Sigmoid colon (tissue), 7 donors: Measurements from ENCODE around the gene CCL4L2. TPM values are rescaled to one million over a fixed set of nuclear protein-coding genes. Genes with fewer than 3 reads are reported as not detected.
"Not testable (repeated sequence)": the region's sequence is repeated elsewhere in the genome, so short reads cannot be mapped to it uniquely, and the experiment has no call there.

Experiments used
- DNase-seq: peaks from one replicate; pipeline ENCODE4 v3.0.0-alpha.2; 2019
- H3K27ac ChIP-seq, 4 donors: fragments of 200-600 bp; sonication (generic); one replicate each; pipeline ENCODE4 v1.5.1; 2016 to 2019; ENCODE audit warnings: mild to moderate bottlenecking in 1 of 4
- H3K27me3 ChIP-seq, 3 donors: fragments of 200-600 bp; sonication (generic); one replicate each; pipeline ENCODE4 v1.5.1; 2019; ENCODE audit warnings: mild to moderate bottlenecking in 1 of 3
- H3K36me3 ChIP-seq, 4 donors: fragments of 200-600 bp; sonication (generic); one replicate each; pipeline ENCODE4 v1.5.1; 2016 to 2019
- H3K4me1 ChIP-seq, 4 donors: fragments of 200-600 bp; sonication (generic); one replicate each; pipeline ENCODE4 v1.5.1; 2017 to 2019
- H3K4me3 ChIP-seq, 4 donors: fragments of 200-600 bp; sonication (generic); one replicate each; pipeline ENCODE4 v1.5.1; 2017 to 2019; ENCODE audit warnings: mild to moderate bottlenecking in 2 of 4, moderate library complexity in 1 of 4
- H3K9me3 ChIP-seq, 4 donors: fragments of 200-600 bp in 3 of 4; sonication (generic) in 3 of 4; one replicate each; pipeline versions ENCODE4 v1.5.1 to v1.6.1; 2013 to 2019
- CTCF ChIP-seq, 4 experiments: fragments of 450-650 bp in 3 of 4; fragments of 200-600 bp in 1 of 4; IDR thresholded peaks; one replicate each; pipeline ENCODE4 v1.5.1; 2016 to 2019; ENCODE audit warnings: antibody characterized with exemption in 4 of 4, mild to moderate bottlenecking in 3 of 4, moderate library complexity in 2 of 4
- EP300 ChIP-seq, 4 donors: sonication (generic); formaldehyde crosslinking; IDR thresholded peaks; one replicate each; pipeline ENCODE4 v1.6.1; 2017; ENCODE audit warnings: antibody characterized with exemption in 4 of 4
- POLR2A ChIP-seq, 2 donors: fragments of 450-650 bp; IDR thresholded peaks; one replicate each; pipeline ENCODE4 v1.6.1; 2016; ENCODE audit warnings: antibody characterized with exemption in 2 of 2, mild to moderate bottlenecking in 2 of 2, moderate library complexity in 2 of 2
- POLR2AphosphoS5 ChIP-seq, 4 donors: sonication (generic); formaldehyde crosslinking; IDR thresholded peaks; one replicate each; pipeline ENCODE4 v1.6.1; 2017; ENCODE audit warnings: antibody characterized with exemption in 4 of 4
- WGBS, 2 donors: extraction: QIAGEN DNeasy Blood & Tissue Kit; methylation state at CpG; one replicate each; pipeline ENCODE4 v1.1.7; 2013; 5-methylcytosine and 5-hydroxymethylcytosine counted together
- intact Hi-C: fragments of 100-400 bp; cut with DNase I; formaldehyde crosslinking; loops from one replicate; pipeline ENCODE4 v1.15.1; 2023
- polyA plus RNA-seq, 3 donors: library from polyadenylated mRNA; stranded (reverse); fragments of 200-250 nt; gene quantifications; one replicate each; pipeline ENCODE4 v1.2.3, GENCODE V29; 2013
- total RNA-seq, 4 donors: library from RNA; depleted of rRNA; stranded (reverse); fragments of >200 nt; gene quantifications; one replicate each; pipeline ENCODE4 v1.1.0, GENCODE V29; 2016
- donor health status: healthy with polysubstance abuse.
- donor health status: Bipolar disorder and iron deficiency.
- donor health status: healthy.

The CCL4L2 gene
- total RNA-seq: 1 to 10 TPM in 1 of 4 donors, not detected in 3; 1.8 TPM
- polyA plus RNA-seq: 10 to 100 TPM in 1 of 3 donors, 1 to 10 TPM in 1, under 1 TPM in 1; 0.58 to 11.3 (median 6.0) TPM

- WGBS, 2 donors: 51 to 84% methylated on average over 7 of the region's 7 CpGs
- H3K4me1 ChIP-seq, DNase-seq, H3K4me3 ChIP-seq, H3K27me3 ChIP-seq, H3K9me3 ChIP-seq, intact Hi-C loops, H3K27ac ChIP-seq, H3K36me3 ChIP-seq: not testable (repeated sequence)
Observed at GRCh38 chr17:36210439-36211211, at the start of gene CCL4L2. Gene CCL4L2 (plus strand): TSS chr17:36211063.

- H3K27me3 ChIP-seq, intact Hi-C loops: not testable (repeated sequence)
Observed at GRCh38 chr17:36168836-36169235, 42.0 kb upstream of the CCL4L2 start.

GRCh38 chr17:36176536-36176935, 34.3 kb upstream of the CCL4L2 start, which contains the start of gene TBC1D3B:
Gene TBC1D3B (minus strand): TSS chr17:36176636. CDS start chr17:36175050, 1,586 bp downstream.
- H3K27me3 ChIP-seq, H3K9me3 ChIP-seq, H3K27ac ChIP-seq, H3K4me3 ChIP-seq, intact Hi-C loops, H3K36me3 ChIP-seq, DNase-seq, H3K4me1 ChIP-seq: not testable (repeated sequence)
- no CpG with 5 or more reads among the region's 11 CpGs for WGBS, 2 donors

More at GRCh38 chr17:36168836-36169235, 42.0 kb upstream of the CCL4L2 start:
- not testable (repeated sequence) for DNase-seq, H3K36me3 ChIP-seq, H3K27ac ChIP-seq, H3K4me1 ChIP-seq, H3K9me3 ChIP-seq, H3K4me3 ChIP-seq
- 48 to 63% methylated on average over 4 to 6 of the region's 8 CpGs for WGBS, 2 donors

- intact Hi-C loops: not testable (repeated sequence)
Observed at GRCh38 chr17:36181446-36182175, 29.3 kb upstream of the CCL4L2 start.

GRCh38 chr17:36182176-36183000, 28.5 kb upstream of the CCL4L2 start:
- TF ChIP-seq POLR2A (IDR thresholded peaks at IDR 0.05): no peak
- TF ChIP-seq EP300 (IDR thresholded peaks at IDR 0.05): no peak
- TF ChIP-seq CTCF (IDR thresholded peaks at IDR 0.05): no peak
- TF ChIP-seq POLR2AphosphoS5 (IDR thresholded peaks at IDR 0.05): no peak
- Histone ChIP-seq H3K4me3 (peak overlapping the region; percentile 36 to 63 (median 52)), H3K36me3 (no peaks in the 10 kb centered on the region), H3K9me3 (no peaks in the 10 kb centered on the region), H3K27me3 (peaks cover 0 to 30% (median 29%) of the 10 kb centered on the region in 3 donors), H3K27ac (peak overlapping the region; percentile 5 to 73 (median 44)), H3K4me1 (peaks cover 0 to 30% (median 15%) of the 10 kb centered on the region in 4 donors)
- intact Hi-C loops: no loop called here
- 21 to 42% methylated on average over 48 of the region's 48 CpGs for WGBS, 2 donors
- DNase-seq: no peak

More at GRCh38 chr17:36181446-36182175, 29.3 kb upstream of the CCL4L2 start:
- peaks cover 0 to 26% (median 15%) of the 10 kb centered on the region in 4 donors for H3K4me1 ChIP-seq
- H3K4me3 ChIP-seq, H3K9me3 ChIP-seq, H3K36me3 ChIP-seq, DNase-seq, H3K27ac ChIP-seq: not testable (repeated sequence)
- H3K27me3 ChIP-seq: peaks cover 0 to 30% (median 29%) of the 10 kb centered on the region in 3 donors
- 89 to 91% methylated on average over 6 of the region's 6 CpGs for WGBS, 2 donors

- intact Hi-C loops: no loop called here
- H3K27me3 ChIP-seq: peaks cover 0 to 30% (median 29%) of the 10 kb centered on the region in 3 donors
- H3K4me3 ChIP-seq: peak overlapping the region; percentile 36 to 63 (median 52)
- H3K9me3 ChIP-seq: no peaks in the 10 kb centered on the region
- no peaks in the 10 kb centered on the region for H3K36me3 ChIP-seq
- WGBS, 2 donors: 1 to 5% methylated on average over 76 of the region's 76 CpGs
- H3K27ac ChIP-seq: peak overlapping the region; percentile 5 to 73 (median 44)
- peaks cover 0 to 30% (median 15%) of the 10 kb centered on the region in 4 donors for H3K4me1 ChIP-seq
- no peak for TF ChIP-seq POLR2A (IDR thresholded peaks at IDR 0.05)
- no peak for TF ChIP-seq CTCF (IDR thresholded peaks at IDR 0.05)
- no peak for TF ChIP-seq EP300 (IDR thresholded peaks at IDR 0.05)
- peak in 1 of 4 donors; percentile 36 for TF ChIP-seq POLR2AphosphoS5 (IDR thresholded peaks at IDR 0.05)
- DNase-seq: peak; percentile 79
Observed at GRCh38 chr17:36183001-36183971, 27.6 kb upstream of the CCL4L2 start.
